ENCODE results near the gene ZNF862. TPM values are rescaled to one million over a fixed set of nuclear protein-coding genes. Genes with fewer than 3 reads are reported as not detected.

ZNF862 gene
- total and polyA plus RNA-seq, 8 donors = 8.3 to 20.1 (median 14.1) TPM

GRCh38 chr7:149796287-149796860 lies 41.8 kb upstream of the ZNF862 start:
- Histone ChIP-seq H3K9me3 (no peaks in the 10 kb centered on the region), H3K36me3 (no peaks in the 10 kb centered on the region), H3K4me1 (no peaks in the 10 kb centered on the region), H3K27ac (no peak overlapping the region), H3K27me3 (no peaks in the 10 kb centered on the region), H3K4me3 (no peak overlapping the region)
- intact Hi-C loops (cut with DNase I) = no loop called here
- TF ChIP-seq CTCF (IDR thresholded peaks at IDR 0.05) = no peak
- 90 to 95% methylated on average over 18 to 19 of the region's 19 CpGs for WGBS, 2 donors
- ATAC-seq = no peak
- no peak for DNase-seq
- FAIRE-seq = no peak

GRCh38 chr7:149797771-149798170 lies 40.4 kb upstream of the ZNF862 start:
- no peak for TF ChIP-seq CTCF (IDR thresholded peaks at IDR 0.05)
- no peaks in the 10 kb centered on the region for H3K36me3 ChIP-seq
- H3K4me1 ChIP-seq = no peaks in the 10 kb centered on the region
- H3K4me3 ChIP-seq = no peak overlapping the region
- no peak for DNase-seq
- intact Hi-C loops (cut with DNase I) = no loop called here
- H3K9me3 ChIP-seq = no peaks in the 10 kb centered on the region
- no peak overlapping the region for H3K27ac ChIP-seq
- 80% methylated on average over 6 to 7 of the region's 7 CpGs for WGBS, 2 donors
- FAIRE-seq = no peak
- no peak for ATAC-seq
- no peaks in the 10 kb centered on the region for H3K27me3 ChIP-seq

- Histone ChIP-seq H3K27me3 (no peaks in the 10 kb centered on the region), H3K4me3 (no peak overlapping the region), H3K36me3 (no peaks in the 10 kb centered on the region), H3K9me3 (no peaks in the 10 kb centered on the region), H3K4me1 (no peaks in the 10 kb centered on the region), H3K27ac (no peak overlapping the region)
- TF ChIP-seq CTCF (IDR thresholded peaks at IDR 0.05) = peak in 3 of 4 donors; percentile 15 to 19 (median 18)
- FAIRE-seq (no peak), ATAC-seq (peak in 3 of 4 donors; percentile 32 to 66 (median 63)), DNase-seq (peak in 4 of 6 donors; percentile 36 to 77 (median 50))
- 60 to 62% methylated on average over 8 of the region's 8 CpGs for WGBS, 2 donors
- intact Hi-C loops (cut with DNase I) = no loop called here
Observed at GRCh38 chr7:149799397-149800168, 38.6 kb upstream of the ZNF862 start.

- no peak for FAIRE-seq
- no peak overlapping the region for H3K4me3 ChIP-seq
- no peak overlapping the region for H3K27ac ChIP-seq
- no peak for DNase-seq
- H3K4me1 ChIP-seq = no peaks in the 10 kb centered on the region
- ATAC-seq = no peak
- no peaks in the 10 kb centered on the region for H3K36me3 ChIP-seq
- no peak for TF ChIP-seq CTCF (IDR thresholded peaks at IDR 0.05)
- intact Hi-C loops (cut with DNase I) = no loop called here
- H3K9me3 ChIP-seq = no peaks in the 10 kb centered on the region
- H3K27me3 ChIP-seq = no peaks in the 10 kb centered on the region
- WGBS, 2 donors = 82 to 88% methylated on average over 13 of the region's 13 CpGs
Observed at GRCh38 chr7:149800169-149800555, 38.0 kb upstream of the ZNF862 start.

- Histone ChIP-seq H3K36me3 (no peaks in the 10 kb centered on the region), H3K27me3 (no peaks in the 10 kb centered on the region), H3K4me3 (no peak overlapping the region), H3K4me1 (no peaks in the 10 kb centered on the region), H3K27ac (no peak overlapping the region), H3K9me3 (no peaks in the 10 kb centered on the region)
- no peak for TF ChIP-seq CTCF (IDR thresholded peaks at IDR 0.05)
- WGBS, 2 donors = 77 to 85% methylated on average over 2 of the region's 2 CpGs
- ATAC-seq = no peak
- intact Hi-C loops (cut with DNase I) = no loop called here
- no peak for DNase-seq
- no peak for FAIRE-seq
Observed at GRCh38 chr7:149801002-149801566, 37.1 kb upstream of the ZNF862 start.
